HL-60 (cell line): ENCODE data around the gene ACSL5.

Experiments
- POLR2AphosphoS5 ChIP-seq: IDR thresholded peaks from 2 replicates; pipeline ENCODE4 v1.6.1; 2012; ENCODE audit warnings: low read depth
- TF ChIP-seq, protein P1 (sequence below): IDR thresholded peaks from one replicate; pipeline ENCODE4 v1.5.1; 2011; ENCODE audit warnings: low read length, control low read depth, inconsistent platforms; ENCODE audit not compliant: insufficient read depth
- TF ChIP-seq, protein P2 (sequence below): IDR thresholded peaks from 2 replicates; pipeline ENCODE4 v1.6.1; 2012; ENCODE audit warnings: low read depth; ENCODE audit not compliant: insufficient replicate concordance

GRCh38 chr10:112429147-112429546 is 55.2 kb downstream of the ACSL5 start:
- no peak for TF ChIP-seq POLR2AphosphoS5
- TF ChIP-seq, protein P1, sequence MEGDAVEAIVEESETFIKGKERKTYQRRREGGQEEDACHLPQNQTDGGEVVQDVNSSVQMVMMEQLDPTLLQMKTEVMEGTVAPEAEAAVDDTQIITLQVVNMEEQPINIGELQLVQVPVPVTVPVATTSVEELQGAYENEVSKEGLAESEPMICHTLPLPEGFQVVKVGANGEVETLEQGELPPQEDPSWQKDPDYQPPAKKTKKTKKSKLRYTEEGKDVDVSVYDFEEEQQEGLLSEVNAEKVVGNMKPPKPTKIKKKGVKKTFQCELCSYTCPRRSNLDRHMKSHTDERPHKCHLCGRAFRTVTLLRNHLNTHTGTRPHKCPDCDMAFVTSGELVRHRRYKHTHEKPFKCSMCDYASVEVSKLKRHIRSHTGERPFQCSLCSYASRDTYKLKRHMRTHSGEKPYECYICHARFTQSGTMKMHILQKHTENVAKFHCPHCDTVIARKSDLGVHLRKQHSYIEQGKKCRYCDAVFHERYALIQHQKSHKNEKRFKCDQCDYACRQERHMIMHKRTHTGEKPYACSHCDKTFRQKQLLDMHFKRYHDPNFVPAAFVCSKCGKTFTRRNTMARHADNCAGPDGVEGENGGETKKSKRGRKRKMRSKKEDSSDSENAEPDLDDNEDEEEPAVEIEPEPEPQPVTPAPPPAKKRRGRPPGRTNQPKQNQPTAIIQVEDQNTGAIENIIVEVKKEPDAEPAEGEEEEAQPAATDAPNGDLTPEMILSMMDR = no peak
- TF ChIP-seq, protein P2, sequence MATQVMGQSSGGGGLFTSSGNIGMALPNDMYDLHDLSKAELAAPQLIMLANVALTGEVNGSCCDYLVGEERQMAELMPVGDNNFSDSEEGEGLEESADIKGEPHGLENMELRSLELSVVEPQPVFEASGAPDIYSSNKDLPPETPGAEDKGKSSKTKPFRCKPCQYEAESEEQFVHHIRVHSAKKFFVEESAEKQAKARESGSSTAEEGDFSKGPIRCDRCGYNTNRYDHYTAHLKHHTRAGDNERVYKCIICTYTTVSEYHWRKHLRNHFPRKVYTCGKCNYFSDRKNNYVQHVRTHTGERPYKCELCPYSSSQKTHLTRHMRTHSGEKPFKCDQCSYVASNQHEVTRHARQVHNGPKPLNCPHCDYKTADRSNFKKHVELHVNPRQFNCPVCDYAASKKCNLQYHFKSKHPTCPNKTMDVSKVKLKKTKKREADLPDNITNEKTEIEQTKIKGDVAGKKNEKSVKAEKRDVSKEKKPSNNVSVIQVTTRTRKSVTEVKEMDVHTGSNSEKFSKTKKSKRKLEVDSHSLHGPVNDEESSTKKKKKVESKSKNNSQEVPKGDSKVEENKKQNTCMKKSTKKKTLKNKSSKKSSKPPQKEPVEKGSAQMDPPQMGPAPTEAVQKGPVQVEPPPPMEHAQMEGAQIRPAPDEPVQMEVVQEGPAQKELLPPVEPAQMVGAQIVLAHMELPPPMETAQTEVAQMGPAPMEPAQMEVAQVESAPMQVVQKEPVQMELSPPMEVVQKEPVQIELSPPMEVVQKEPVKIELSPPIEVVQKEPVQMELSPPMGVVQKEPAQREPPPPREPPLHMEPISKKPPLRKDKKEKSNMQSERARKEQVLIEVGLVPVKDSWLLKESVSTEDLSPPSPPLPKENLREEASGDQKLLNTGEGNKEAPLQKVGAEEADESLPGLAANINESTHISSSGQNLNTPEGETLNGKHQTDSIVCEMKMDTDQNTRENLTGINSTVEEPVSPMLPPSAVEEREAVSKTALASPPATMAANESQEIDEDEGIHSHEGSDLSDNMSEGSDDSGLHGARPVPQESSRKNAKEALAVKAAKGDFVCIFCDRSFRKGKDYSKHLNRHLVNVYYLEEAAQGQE = no peak
